ENCODE results near the gene TMEM266. TPM values are rescaled to one million over a fixed set of nuclear protein-coding genes. Genes with fewer than 3 reads are reported as not detected.

The TMEM266 gene
- total RNA-seq, 1 donor from 2014 or later: not detected

DNA sequence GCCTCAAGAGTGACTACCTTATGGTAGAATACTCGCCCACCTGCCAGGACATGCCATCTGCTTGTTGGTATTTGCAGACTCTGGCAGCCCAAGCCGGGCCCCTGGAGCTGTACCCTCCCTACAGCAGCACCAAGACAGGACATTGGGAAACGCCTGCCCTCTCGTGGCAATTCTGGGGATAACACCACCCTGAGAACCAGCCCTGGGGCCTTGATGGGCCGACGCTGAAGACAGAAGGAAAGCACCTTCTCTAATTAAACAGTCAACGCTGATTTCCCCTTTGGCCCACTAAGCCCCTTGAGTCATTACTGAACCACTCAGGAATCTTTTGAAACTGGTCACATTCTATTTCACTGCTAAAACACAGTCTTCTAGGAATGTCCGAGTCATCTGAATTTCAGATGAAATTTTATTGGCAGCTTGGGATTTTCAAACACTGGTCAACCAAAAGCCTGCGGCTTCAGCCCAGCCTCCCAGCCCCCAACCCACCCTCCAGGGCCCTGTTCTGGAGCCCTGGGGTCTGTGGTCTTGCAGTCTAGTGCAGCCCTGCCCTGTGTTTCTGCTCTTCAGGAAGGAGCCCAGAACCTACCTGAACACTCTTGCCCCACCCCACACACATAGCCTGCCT, 91.3 kb downstream of the TMEM266 start:
- Mint-ChIP-seq H3K27ac (no peak overlapping the region), H3K9me3 (no peaks in the 10 kb centered on the region), H3K36me3 (ENCODE audit: low read depth) (no peaks in the 10 kb centered on the region), H3K4me3 (no peak overlapping the region), H3K4me1 (peaks cover 4% of the 10 kb centered on the region), H3K27me3 (peaks cover 17% of the 10 kb centered on the region)
- intact Hi-C loops (cut with micrococcal nuclease): loop anchor here (5.0 kb wide), 1 partner anchor 94 kb away; the partner anchor contains the start of gene TMEM266
- DNase-seq: peak; percentile 92

DNA sequence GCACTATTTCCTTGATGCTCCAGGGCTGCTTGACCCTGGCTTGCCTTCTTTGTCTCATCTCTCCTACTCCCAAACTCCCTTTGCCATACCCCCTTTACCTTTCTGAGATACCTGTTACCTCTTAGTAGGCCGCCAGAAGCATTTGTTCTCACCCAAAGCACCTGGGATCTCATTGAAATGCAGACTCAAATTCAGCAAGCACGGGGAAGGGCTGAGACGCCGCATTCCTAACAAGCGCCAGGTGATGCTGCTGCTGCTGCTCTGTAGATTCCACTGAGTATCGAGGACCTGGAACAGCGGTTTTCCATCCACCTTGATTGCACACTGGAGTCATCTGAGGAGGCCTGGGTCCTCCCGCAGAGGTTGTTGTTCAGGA, 91.8 kb downstream of the TMEM266 start:
- intact Hi-C loops (cut with micrococcal nuclease): loop anchor here (5.0 kb wide), 1 partner anchor 94 kb away; the partner anchor contains the start of gene TMEM266
- no peaks in the 10 kb centered on the region for H3K36me3 Mint-ChIP-seq (ENCODE audit: low read depth)
- DNase-seq: no peak
- H3K27ac Mint-ChIP-seq: no peak overlapping the region
- H3K4me1 Mint-ChIP-seq: peaks cover 4% of the 10 kb centered on the region
- no peak overlapping the region for H3K4me3 Mint-ChIP-seq
- peaks cover 12% of the 10 kb centered on the region for H3K27me3 Mint-ChIP-seq
- H3K9me3 Mint-ChIP-seq: no peaks in the 10 kb centered on the region

DNA sequence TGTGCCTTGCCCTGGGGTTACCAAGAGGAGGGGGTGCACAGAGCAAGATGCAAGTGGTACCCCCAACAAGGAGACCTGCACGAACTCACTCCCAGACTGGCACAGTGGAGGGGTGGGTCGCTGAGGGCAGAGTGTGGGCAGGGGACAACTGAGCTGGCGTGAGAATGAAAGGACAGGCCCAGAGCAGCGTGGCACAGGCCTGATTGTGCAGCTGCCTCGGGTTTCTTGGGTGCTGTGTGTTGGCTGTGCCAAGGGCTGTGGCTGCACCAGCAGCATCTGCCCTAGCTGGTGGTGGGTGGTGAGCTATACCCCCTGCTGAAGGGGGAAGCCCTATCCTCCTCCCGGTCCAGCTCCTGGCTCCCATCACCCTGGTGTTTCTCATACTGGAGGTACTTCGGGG, 92.4 kb downstream of the TMEM266 start:
- intact Hi-C loops (cut with micrococcal nuclease): loop anchor here (5.0 kb wide), 1 partner anchor 95 kb away; the partner anchor contains the start of gene TMEM266
- Mint-ChIP-seq H3K4me3 (no peak overlapping the region), H3K9me3 (no peaks in the 10 kb centered on the region), H3K36me3 (ENCODE audit: low read depth) (no peaks in the 10 kb centered on the region), H3K27me3 (peaks cover 7% of the 10 kb centered on the region), H3K27ac (no peak overlapping the region), H3K4me1 (peaks cover 4% of the 10 kb centered on the region)
- no peak for DNase-seq

DNA sequence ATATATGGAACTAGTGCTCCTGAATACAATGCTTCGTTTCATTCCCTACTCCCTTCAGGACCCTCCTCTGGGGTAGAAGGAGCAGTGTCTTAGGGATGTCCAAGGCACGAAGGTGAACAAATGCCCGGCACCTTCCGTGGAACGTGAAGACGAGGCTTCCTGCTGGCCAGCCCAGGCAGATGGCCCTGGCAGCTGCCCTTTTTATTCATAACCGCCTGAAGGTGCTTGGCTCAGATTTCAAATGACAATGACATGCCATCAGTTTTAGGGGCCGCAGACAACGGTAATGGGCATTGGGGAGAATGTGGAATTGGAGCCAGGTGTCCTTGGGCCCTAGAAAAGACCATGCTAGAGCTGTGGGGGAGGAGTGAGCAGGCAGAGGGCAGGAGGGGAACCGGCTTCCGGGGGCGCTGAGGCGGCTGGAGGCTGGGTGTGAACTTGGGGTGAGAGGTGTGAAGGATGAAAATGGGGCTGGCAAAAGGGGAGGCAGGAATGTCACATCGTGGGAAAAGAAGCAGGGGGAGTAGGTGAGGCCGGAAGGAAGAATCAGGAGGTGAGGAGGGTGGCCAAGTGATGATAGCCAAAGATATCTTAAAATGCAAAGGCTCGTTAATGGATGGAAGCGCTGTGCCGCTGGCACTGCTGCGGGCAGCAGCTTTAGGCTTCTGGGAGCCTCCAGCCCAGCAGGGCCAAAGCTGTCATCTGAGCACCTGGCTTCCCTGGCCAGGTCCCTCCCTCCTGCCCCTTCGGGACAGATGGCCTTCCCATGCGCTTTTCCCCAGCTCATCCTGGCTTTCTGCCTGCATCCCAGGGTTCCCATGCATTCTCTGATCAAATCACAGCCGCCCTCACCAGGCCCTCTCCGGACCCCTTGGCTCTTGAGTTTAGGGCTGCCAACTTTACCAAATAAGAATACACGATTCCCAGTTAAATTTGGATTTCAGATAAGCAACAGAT, 93.7 kb downstream of the TMEM266 start:
- Mint-ChIP-seq H3K36me3 (ENCODE audit: low read depth) (no peaks in the 10 kb centered on the region), H3K27me3 (peaks cover 6% of the 10 kb centered on the region), H3K27ac (no peak overlapping the region), H3K4me1 (peaks cover 2% of the 10 kb centered on the region), H3K9me3 (no peaks in the 10 kb centered on the region), H3K4me3 (no peak overlapping the region)
- DNase-seq: no peak
- intact Hi-C loops (cut with micrococcal nuclease): loop anchor here (5.0 kb wide), 1 partner anchor 96 kb away; the partner anchor contains the start of gene TMEM266

DNA sequence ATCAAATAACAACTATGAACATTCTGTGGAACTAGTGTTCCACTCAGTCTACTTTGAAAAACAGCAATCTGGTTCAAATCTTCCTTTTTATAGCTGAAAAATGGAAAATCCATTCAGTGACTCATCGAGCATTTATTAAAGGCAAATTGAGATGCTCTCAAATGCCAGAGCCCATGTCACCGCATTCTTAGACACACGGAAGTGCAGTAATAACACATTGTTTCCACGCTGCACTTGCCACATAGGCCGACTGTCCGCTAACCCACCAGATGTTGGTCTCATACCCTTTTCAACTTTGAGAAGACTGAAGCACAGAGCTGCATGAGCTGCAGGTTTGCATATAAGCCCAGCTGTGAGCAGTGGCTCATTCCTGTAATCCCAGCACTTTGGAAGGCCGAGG, 95.9 kb downstream of the TMEM266 start:
- H3K27ac Mint-ChIP-seq: no peak overlapping the region

DNA sequence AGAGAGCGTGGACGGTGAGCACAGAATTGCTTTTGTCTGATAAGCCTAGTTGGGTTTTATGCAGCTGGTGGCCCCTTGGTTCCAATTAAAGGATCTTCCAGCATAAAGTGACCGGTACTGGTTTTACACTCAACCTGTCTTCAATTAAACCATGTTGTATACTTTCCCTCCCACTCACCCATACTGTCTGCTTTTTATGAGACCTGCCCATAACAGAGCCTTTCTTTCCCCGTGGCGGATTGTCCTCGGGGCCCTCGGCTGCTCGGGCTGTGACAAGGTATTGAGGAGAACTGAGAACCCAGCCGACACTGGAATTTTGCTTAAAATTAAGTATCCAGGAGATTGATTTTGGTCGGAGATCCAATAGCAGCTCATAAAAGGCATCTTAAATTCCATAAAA, 98.4 kb downstream of the TMEM266 start:
- intact Hi-C loops (cut with micrococcal nuclease): no loop called here
- H3K27ac Mint-ChIP-seq: no peak overlapping the region
- H3K4me3 Mint-ChIP-seq: no peak overlapping the region
- H3K36me3 Mint-ChIP-seq (ENCODE audit: low read depth): no peaks in the 10 kb centered on the region
- no peaks in the 10 kb centered on the region for H3K4me1 Mint-ChIP-seq
- peaks cover 6% of the 10 kb centered on the region for H3K27me3 Mint-ChIP-seq
- no peaks in the 10 kb centered on the region for H3K9me3 Mint-ChIP-seq
- DNase-seq: no peak

More for the DNA sequence above, 95.9 kb downstream of the TMEM266 start:
- Mint-ChIP-seq H3K9me3 (no peaks in the 10 kb centered on the region), H3K27me3 (peaks cover 6% of the 10 kb centered on the region), H3K4me1 (peaks cover 2% of the 10 kb centered on the region), H3K4me3 (no peak overlapping the region), H3K36me3 (ENCODE audit: low read depth) (no peaks in the 10 kb centered on the region)
- DNase-seq: no peak
- intact Hi-C loops (cut with micrococcal nuclease): no loop called here

DNA sequence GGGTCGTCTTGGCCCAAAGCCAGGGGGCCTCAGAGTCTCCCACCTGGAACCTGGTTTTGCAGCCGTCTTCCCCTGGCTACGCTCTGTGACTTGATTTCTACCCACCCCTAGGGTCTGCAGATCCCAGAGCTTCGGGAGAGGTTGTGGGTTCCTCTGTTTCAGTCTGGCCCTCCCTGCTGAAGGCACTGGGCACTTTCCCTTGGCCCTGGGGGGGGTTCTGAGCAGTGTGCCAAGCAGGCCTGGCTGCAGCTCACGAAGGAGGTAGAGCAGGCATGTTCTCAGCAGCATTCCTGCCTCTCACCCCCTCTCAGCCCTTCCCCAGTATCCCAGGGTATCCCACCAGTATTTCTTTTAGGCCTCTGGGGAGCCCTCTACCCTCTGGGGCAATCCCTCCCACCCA, 99.0 kb downstream of the TMEM266 start:
- no peak for DNase-seq
- H3K4me3 Mint-ChIP-seq: no peak overlapping the region
- no peaks in the 10 kb centered on the region for H3K4me1 Mint-ChIP-seq
- intact Hi-C loops (cut with micrococcal nuclease): no loop called here
- no peak overlapping the region for H3K27ac Mint-ChIP-seq
- no peaks in the 10 kb centered on the region for H3K36me3 Mint-ChIP-seq (ENCODE audit: low read depth)
- no peaks in the 10 kb centered on the region for H3K9me3 Mint-ChIP-seq
- H3K27me3 Mint-ChIP-seq: peaks cover 4% of the 10 kb centered on the region

DNA sequence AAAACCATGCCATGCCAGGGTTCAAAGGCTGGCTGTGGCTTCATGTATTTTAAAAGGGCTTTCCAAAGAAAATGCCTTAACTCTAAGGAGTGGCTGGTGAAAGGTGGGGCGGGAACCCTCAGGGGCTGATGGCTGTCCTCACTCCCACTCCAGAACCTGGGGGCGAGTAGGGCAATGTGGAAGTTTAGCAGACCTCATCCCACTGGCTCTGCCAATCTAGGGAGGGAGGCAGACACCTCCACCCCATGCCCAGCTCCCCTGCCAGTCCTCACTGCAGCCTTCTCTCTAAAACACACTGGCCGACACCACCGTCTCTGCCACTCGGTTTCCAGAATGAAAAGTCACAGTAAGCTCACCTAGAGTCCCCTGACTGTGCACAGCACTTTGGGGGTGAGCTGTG, 99.5 kb downstream of the TMEM266 start:
- Mint-ChIP-seq H3K27ac (no peak overlapping the region), H3K4me1 (no peaks in the 10 kb centered on the region), H3K4me3 (no peak overlapping the region), H3K9me3 (no peaks in the 10 kb centered on the region), H3K36me3 (ENCODE audit: low read depth) (no peaks in the 10 kb centered on the region), H3K27me3 (peaks cover 5% of the 10 kb centered on the region)
- intact Hi-C loops (cut with micrococcal nuclease): no loop called here
- no peak for DNase-seq

DNA sequence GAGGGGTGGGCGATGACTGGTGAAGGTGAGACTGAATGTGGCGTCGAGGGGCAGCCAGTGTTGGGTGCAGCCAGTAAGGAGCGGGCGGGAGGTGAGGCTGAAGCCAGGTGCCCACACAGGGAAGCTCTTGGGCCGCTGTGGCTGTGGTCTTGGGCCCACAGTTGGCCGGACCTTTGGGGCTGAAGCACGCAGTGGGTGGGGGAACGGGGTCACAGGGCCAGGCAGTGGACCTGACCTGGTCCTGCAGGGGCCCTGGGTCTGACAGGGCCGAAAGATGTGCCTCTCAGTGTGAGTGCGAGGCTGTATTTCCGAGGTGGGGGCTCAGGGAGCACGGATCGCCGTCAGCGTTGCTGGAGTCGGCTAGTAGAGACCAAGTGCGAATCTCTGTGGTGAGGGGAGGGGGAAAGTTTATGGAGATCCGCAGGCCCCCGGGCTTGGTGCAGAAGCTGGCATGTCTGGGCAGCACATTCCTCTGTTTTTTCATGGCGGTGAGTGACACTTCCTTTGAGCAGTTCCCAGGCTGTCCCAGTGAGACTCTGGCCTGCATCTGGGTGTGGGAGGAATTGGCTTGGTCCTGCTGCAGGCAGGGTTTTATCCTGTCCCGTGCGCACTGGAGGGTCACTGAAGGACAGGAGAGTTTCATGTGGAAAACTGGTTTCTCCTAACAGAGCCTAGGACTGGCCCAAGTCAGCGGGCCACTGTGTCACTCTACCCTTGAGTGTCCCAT, 100.8 kb downstream of the TMEM266 start:
- H3K27me3 Mint-ChIP-seq: peaks cover 5% of the 10 kb centered on the region
- H3K4me3 Mint-ChIP-seq: no peak overlapping the region
- no peaks in the 10 kb centered on the region for H3K36me3 Mint-ChIP-seq (ENCODE audit: low read depth)
- intact Hi-C loops (cut with micrococcal nuclease): no loop called here
- H3K9me3 Mint-ChIP-seq: no peaks in the 10 kb centered on the region
- no peak for DNase-seq
- H3K27ac Mint-ChIP-seq: no peak overlapping the region
- no peaks in the 10 kb centered on the region for H3K4me1 Mint-ChIP-seq

DNA sequence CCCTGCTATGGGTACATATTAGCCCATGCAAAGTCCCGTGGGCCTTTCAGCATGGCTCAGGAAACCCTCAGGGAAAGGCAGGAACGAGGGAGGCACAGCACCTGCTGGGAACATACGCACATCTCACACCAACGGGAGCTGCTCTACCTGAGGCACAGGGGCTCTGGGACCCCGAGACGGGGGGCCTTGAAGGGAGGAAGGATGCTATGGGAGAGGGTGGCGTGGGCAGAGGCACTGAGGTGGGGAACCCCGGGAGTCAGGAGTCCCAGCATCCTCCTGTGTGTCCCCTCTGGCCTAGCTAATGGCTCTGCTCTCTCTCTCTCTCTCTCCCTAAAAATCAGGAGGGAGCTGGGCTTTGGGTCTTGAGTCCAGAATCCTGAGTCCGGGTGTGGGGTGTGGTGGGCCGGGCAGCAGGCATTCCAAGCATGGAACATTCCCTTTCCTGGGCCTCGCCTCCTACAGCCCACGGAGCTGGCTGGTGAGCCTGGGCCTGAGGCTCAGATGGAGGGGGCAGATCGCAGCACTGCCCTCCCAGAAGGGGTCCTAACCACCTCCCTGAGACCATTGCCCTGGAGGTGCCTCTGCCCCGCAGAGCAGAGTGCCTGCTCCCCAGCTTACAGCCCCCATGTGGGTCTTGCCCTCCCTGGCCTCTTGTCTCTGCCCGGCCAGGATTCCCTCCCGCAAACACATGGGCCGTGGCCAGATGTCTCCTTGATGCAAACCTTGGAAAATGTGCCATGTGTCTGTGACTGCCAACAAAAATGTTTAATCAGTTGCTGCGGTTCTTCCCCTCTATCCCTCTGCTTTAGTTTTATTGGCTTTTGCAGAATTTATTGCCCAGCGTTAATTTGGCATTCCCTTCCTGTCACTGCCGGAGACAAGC, 101.6 kb downstream of the TMEM266 start:
- no peak overlapping the region for H3K27ac Mint-ChIP-seq
- intact Hi-C loops (cut with micrococcal nuclease): no loop called here
- H3K36me3 Mint-ChIP-seq (ENCODE audit: low read depth): no peaks in the 10 kb centered on the region
- H3K27me3 Mint-ChIP-seq: peaks cover 5% of the 10 kb centered on the region
- H3K4me3 Mint-ChIP-seq: no peak overlapping the region
- no peaks in the 10 kb centered on the region for H3K4me1 Mint-ChIP-seq
- no peak for DNase-seq
- H3K9me3 Mint-ChIP-seq: no peaks in the 10 kb centered on the region

DNA sequence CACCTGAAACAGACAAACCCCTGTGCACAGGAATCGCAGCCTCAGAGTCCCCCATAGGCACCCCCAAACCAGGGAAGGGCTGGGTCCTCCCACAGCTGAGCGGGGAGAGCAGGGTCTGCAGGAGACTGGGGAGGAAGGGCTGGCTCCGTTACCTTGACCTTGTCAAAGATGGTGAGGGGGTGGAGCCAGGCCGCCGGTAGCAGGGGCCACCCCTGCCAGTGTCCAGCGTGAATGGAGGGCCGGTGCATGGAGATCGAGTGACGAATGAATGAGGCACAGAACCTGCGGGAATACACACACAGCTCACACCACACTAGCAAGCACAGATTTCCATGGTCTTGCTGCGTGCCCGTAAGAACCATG, 102.2 kb downstream of the TMEM266 start:
- Mint-ChIP-seq H3K4me1 (no peaks in the 10 kb centered on the region), H3K27me3 (peaks cover 5% of the 10 kb centered on the region), H3K27ac (no peak overlapping the region), H3K36me3 (ENCODE audit: low read depth) (no peaks in the 10 kb centered on the region), H3K9me3 (no peaks in the 10 kb centered on the region), H3K4me3 (no peak overlapping the region)
- DNase-seq: no peak
- intact Hi-C loops (cut with micrococcal nuclease): no loop called here

DNA sequence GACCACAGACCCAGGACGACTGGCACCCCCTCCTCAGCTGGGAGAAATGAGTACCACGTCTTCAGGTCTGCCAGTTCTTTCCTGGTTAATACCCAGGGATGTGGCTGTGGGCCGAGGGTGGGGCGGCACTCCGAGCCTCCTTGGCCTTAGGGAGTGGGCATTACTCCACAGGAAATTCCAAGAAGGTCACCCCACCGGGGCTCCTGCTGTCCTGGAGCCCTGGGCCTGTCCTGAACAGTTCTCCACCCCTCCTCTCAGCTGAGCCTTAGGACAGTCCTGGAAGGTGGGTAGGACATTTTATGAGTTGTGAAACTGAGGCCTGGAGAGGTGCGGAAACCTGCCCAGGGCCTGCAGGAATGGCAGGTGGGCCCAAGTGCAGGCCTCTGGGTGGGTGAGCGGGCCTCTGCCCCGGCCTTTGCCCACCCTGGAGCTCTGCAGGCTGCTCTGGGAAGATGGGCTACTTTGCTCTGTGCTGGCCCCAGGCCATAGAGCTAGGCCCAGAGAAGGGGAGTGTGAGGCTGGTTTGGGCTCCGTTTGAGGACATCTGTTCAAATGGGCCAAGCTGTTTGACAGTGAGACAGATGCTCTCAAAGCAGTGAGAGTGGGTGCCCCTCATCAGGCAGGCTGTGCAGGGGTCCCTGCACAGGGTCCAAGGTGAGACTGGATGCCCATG, 103.1 kb downstream of the TMEM266 start:
- intact Hi-C loops (cut with micrococcal nuclease): no loop called here
- H3K36me3 Mint-ChIP-seq (ENCODE audit: low read depth): no peaks in the 10 kb centered on the region
- no peaks in the 10 kb centered on the region for H3K9me3 Mint-ChIP-seq
- no peaks in the 10 kb centered on the region for H3K4me1 Mint-ChIP-seq
- DNase-seq: no peak
- H3K27me3 Mint-ChIP-seq: peaks cover 5% of the 10 kb centered on the region
- H3K4me3 Mint-ChIP-seq: no peak overlapping the region
- no peak overlapping the region for H3K27ac Mint-ChIP-seq
